ENCODE measurements around the gene CYTL1. TPM values are rescaled to one million over a fixed set of nuclear protein-coding genes. Genes with fewer than 3 reads are reported as not detected.
A peak's percentile ranks its signal among the peaks of the same experiment; 100 is the strongest.

The CYTL1 gene
- total and polyA plus RNA-seq, 10 donors = 0.22 to 1.4 (median 1.1) TPM; not detected in 3

- Histone ChIP-seq H3K27ac (no peak overlapping the region), H3K4me1 (peaks cover 0 to 44% (median 9%) of the 10 kb centered on the region in 6 donors), H3K36me3 (no peaks in the 10 kb centered on the region), H3K4me3 (no peak overlapping the region), H3K9me3 (no peaks in the 10 kb centered on the region), H3K27me3 (replicated peaks in 1 of 7) (peaks cover 0 to 17% (median 0%) of the 10 kb centered on the region in 7 donors)
- no peak for DNase-seq
- WGBS, 5 donors = 88 to 94% (median 89%) methylated on average over 7 of the region's 7 CpGs
- intact Hi-C loops (cut with DNase I; ENCODE audit: low total_unique reads) = no loop called here
- TF ChIP-seq POLR2AphosphoS5 (IDR thresholded peaks at IDR 0.05) = no peak
- TF ChIP-seq POLR2A (IDR thresholded peaks at IDR 0.05) = no peak
- TF ChIP-seq CTCF (IDR thresholded peaks at IDR 0.05 in 8 of 11, conservative IDR thresholded peaks at IDR 0.05 in 3 of 11) = no peak
Measured at GRCh38 chr4:5039800-5040199, 20.5 kb upstream of the CYTL1 start.

- TF ChIP-seq POLR2A (IDR thresholded peaks at IDR 0.05) = no peak
- TF ChIP-seq CTCF (IDR thresholded peaks at IDR 0.05 in 8 of 11, conservative IDR thresholded peaks at IDR 0.05 in 3 of 11) = no peak
- no peak for TF ChIP-seq POLR2AphosphoS5 (IDR thresholded peaks at IDR 0.05)
- peak overlapping the region in 2 of 8 donors; percentile 47 to 51 for H3K27ac ChIP-seq
- no peaks in the 10 kb centered on the region for H3K36me3 ChIP-seq
- H3K4me3 ChIP-seq = no peak overlapping the region
- no peak for DNase-seq
- no peaks in the 10 kb centered on the region for H3K9me3 ChIP-seq
- intact Hi-C loops (cut with DNase I; ENCODE audit: low total_unique reads) = no loop called here
- no peaks in the 10 kb centered on the region for H3K27me3 ChIP-seq (replicated peaks in 1 of 7)
- peaks cover 8 to 47% (median 21%) of the 10 kb centered on the region in 6 donors for H3K4me1 ChIP-seq
- WGBS, 5 donors = 50 to 69% (median 59%) methylated on average over 8 of the region's 8 CpGs
Measured at GRCh38 chr4:5037553-5038551, 18.6 kb upstream of the CYTL1 start.

GRCh38 chr4:5036239-5036638 lies 17.0 kb upstream of the CYTL1 start:
- Histone ChIP-seq H3K27ac (no peak overlapping the region), H3K36me3 (no peaks in the 10 kb centered on the region), H3K9me3 (no peaks in the 10 kb centered on the region), H3K27me3 (replicated peaks in 1 of 7) (no peaks in the 10 kb centered on the region), H3K4me1 (peaks cover 8 to 52% (median 23%) of the 10 kb centered on the region in 6 donors), H3K4me3 (no peak overlapping the region)
- WGBS, 5 donors = 21 to 27% (median 21%) methylated on average over 5 of the region's 5 CpGs
- DNase-seq = no peak
- TF ChIP-seq POLR2A (IDR thresholded peaks at IDR 0.05) (no peak), POLR2AphosphoS5 (IDR thresholded peaks at IDR 0.05) (no peak), CTCF (IDR thresholded peaks at IDR 0.05 in 8 of 11, conservative IDR thresholded peaks at IDR 0.05 in 3 of 11) (no peak)
- intact Hi-C loops (cut with DNase I; ENCODE audit: low total_unique reads) = no loop called here

- Histone ChIP-seq H3K4me3 (no peak overlapping the region), H3K27ac (peak overlapping the region in 4 of 8 donors; percentile 51 to 72 (median 54)), H3K36me3 (no peaks in the 10 kb centered on the region), H3K9me3 (no peaks in the 10 kb centered on the region), H3K4me1 (peaks cover 8 to 65% (median 25%) of the 10 kb centered on the region in 6 donors), H3K27me3 (replicated peaks in 1 of 7) (no peaks in the 10 kb centered on the region)
- intact Hi-C loops (cut with DNase I; ENCODE audit: low total_unique reads) = no loop called here
- TF ChIP-seq POLR2A (IDR thresholded peaks at IDR 0.05) (no peak), CTCF (IDR thresholded peaks at IDR 0.05 in 8 of 11, conservative IDR thresholded peaks at IDR 0.05 in 3 of 11) (no peak), POLR2AphosphoS5 (IDR thresholded peaks at IDR 0.05) (no peak)
- no peak for DNase-seq
- 70 to 82% (median 71%) methylated on average over 8 of the region's 8 CpGs for WGBS, 5 donors
Measured at GRCh38 chr4:5034206-5034605, 14.9 kb upstream of the CYTL1 start.
